B cell (primary cell): ENCODE results near the gene LENG1. TPM values are rescaled to one million over a fixed set of nuclear protein-coding genes. Genes with fewer than 3 reads are reported as not detected.

ENCODE experiments used
- ATAC-seq: fragments of 200-7000 bp; cut with Tn5 transposase; one replicate; pipeline ENCODE4 v1.10.0; 2021; ENCODE audit warnings: low read depth, mild to moderate bottlenecking, moderate number of reproducible peaks, moderate library complexity
- CTCF ChIA-PET: fragments of 350-600 bp; sonication (Branson Sonifier 250); formaldehyde crosslinking; loops from one replicate; lab custom pipeline; 2021; ENCODE audit warnings: antibody characterized with exemption, inconsistent platforms; lab: Charles Lee
- POLR2A ChIA-PET: fragments of 350-600 bp; sonication (Branson Sonifier 250); formaldehyde crosslinking; loops from one replicate; lab custom pipeline; 2021; ENCODE audit warnings: antibody characterized with exemption; lab: Charles Lee
- DNase-seq: peaks from one replicate; pipeline ENCODE4 v3.0.0; 2013
- H2AFZ ChIP-seq: 2 replicates; pipeline ENCODE4 v1.6.1; 2012; ENCODE audit warnings: mild to moderate bottlenecking, low read depth, low read length; ENCODE audit not compliant: insufficient read depth, poor library complexity, severe bottlenecking
- H3K27ac ChIP-seq, 2 donors: 1 replicate in 1 of 2; 2 replicates in 1 of 2; pipeline ENCODE4 v1.5.1; 2012 to 2013; ENCODE audit warnings: low read length in 2 of 2, mild to moderate bottlenecking in 2 of 2, moderate library complexity in 1 of 2
- H3K27me3 ChIP-seq, 4 experiments: fragments of 200-600 bp in 1 of 4; sonication (generic) in 1 of 4; replicated peaks in 1 of 4; 1 replicate in 2 of 4; 2 replicates in 2 of 4; pipeline versions ENCODE4 v1.6.1 to v1.7.0; 2013 to 2016; ENCODE audit warnings: low read length in 3 of 4, mild to moderate bottlenecking in 2 of 4, mixed read lengths in 1 of 4, moderate library complexity in 1 of 4; ENCODE audit not compliant: insufficient read depth in 4 of 4, control insufficient read depth in 3 of 4; ENCODE audit errors: control extremely low read depth in 1 of 4
- H3K36me3 ChIP-seq, 2 experiments: replicated peaks in 1 of 2; 1 replicate in 1 of 2; 2 replicates in 1 of 2; pipeline versions ENCODE4 v1.6.1 to v1.7.1; 2013; ENCODE audit warnings: low read length in 1 of 2; ENCODE audit not compliant: insufficient read depth in 2 of 2, control insufficient read depth in 1 of 2; ENCODE audit errors: control extremely low read depth in 1 of 2, extremely low read depth in 1 of 2
- H3K4me1 ChIP-seq, 2 donors: fragments of 200-600 bp in 1 of 2; sonication (generic) in 1 of 2; 1 replicate in 1 of 2; 2 replicates in 1 of 2; pipeline versions ENCODE4 v1.5.1 to v1.6.1; 2013 to 2017; ENCODE audit warnings: low read length in 2 of 2; ENCODE audit not compliant: control insufficient read depth in 2 of 2, insufficient read depth in 2 of 2
- H3K4me2 ChIP-seq: replicated peaks from 2 replicates; pipeline ENCODE3; 2012; ENCODE audit warnings: mild to moderate bottlenecking, low read depth, low read length; ENCODE audit not compliant: poor library complexity, severe bottlenecking
- H3K4me3 ChIP-seq, 5 experiments: fragments of 200-600 bp in 1 of 5; sonication (generic) in 1 of 5; 1 replicate in 3 of 5; 2 replicates in 2 of 5; pipeline versions ENCODE4 v1.5.1 to v1.7.0; 2011 to 2016; ENCODE audit warnings: low read length in 4 of 5, mild to moderate bottlenecking in 4 of 5, low read depth in 2 of 5, control low read depth in 1 of 5, moderate library complexity in 1 of 5; ENCODE audit not compliant: insufficient read depth in 1 of 5; ENCODE audit errors: control extremely low read depth in 1 of 5, extremely low read depth in 1 of 5
- H3K79me2 ChIP-seq: fragments of 200-600 bp; sonication (generic); one replicate; pipeline ENCODE4 v1.6.0; 2016; ENCODE audit warnings: low read length; ENCODE audit not compliant: control insufficient read depth, insufficient read depth
- H3K9ac ChIP-seq: fragments of 200-600 bp; sonication (generic); 2 replicates; pipeline ENCODE4 v1.6.1; 2017; ENCODE audit warnings: mild to moderate bottlenecking, low read length, moderate library complexity
- H3K9me3 ChIP-seq, 3 donors: one replicate each; pipeline versions ENCODE4 v1.6.1 to v1.7.1; 2013; ENCODE audit warnings: low read length in 2 of 3; ENCODE audit not compliant: control insufficient read depth in 2 of 3, insufficient read depth in 1 of 3; ENCODE audit errors: control extremely low read depth in 1 of 3
- H4K20me1 ChIP-seq: 2 replicates; pipeline ENCODE4 v1.6.0; 2012; ENCODE audit warnings: mild to moderate bottlenecking, low read length; ENCODE audit not compliant: insufficient read depth, control insufficient read depth, poor library complexity, severe bottlenecking
- H3K27ac Mint-ChIP-seq: one replicate; pipeline ENCODE4 v1.8.0; 2021; ENCODE audit warnings: mixed read lengths
- H3K27me3 Mint-ChIP-seq: one replicate; pipeline ENCODE4 v1.8.0; 2021; ENCODE audit warnings: mixed read lengths
- H3K4me1 Mint-ChIP-seq: one replicate; pipeline ENCODE4 v1.8.0; 2021; ENCODE audit warnings: mixed read lengths
- H3K4me3 Mint-ChIP-seq: one replicate; pipeline ENCODE4 v1.8.0; 2021; ENCODE audit warnings: mixed read lengths
- H3K9me3 Mint-ChIP-seq: one replicate; pipeline ENCODE4 v1.8.0; 2022; ENCODE audit warnings: mixed read lengths; ENCODE audit not compliant: insufficient read depth
- CTCF ChIP-seq: fragments of 200-600 bp; IDR thresholded peaks from one replicate; pipeline ENCODE4 v1.8.0; 2022; ENCODE audit warnings: antibody characterized with exemption, mild to moderate bottlenecking
- EZH2 ChIP-seq: IDR thresholded peaks from 2 replicates; pipeline ENCODE4 v1.6.1; 2012; ENCODE audit warnings: borderline replicate concordance, low read depth, mild to moderate bottlenecking, moderate library complexity, low read length; ENCODE audit not compliant: insufficient read depth, poor library complexity, severe bottlenecking
- WGBS: methylation state at CpG from one replicate; pipeline ENCODE4 v1.1.5; 2013; ENCODE audit warnings: missing lambda C conversion rate; ENCODE audit not compliant: insufficient coverage; 5-methylcytosine and 5-hydroxymethylcytosine counted together
- intact Hi-C: fragments of 100-400 bp; cut with micrococcal nuclease; formaldehyde crosslinking; loops from one replicate; pipeline ENCODE4 v1.10.0; 2022
- polyA plus RNA-seq: library from polyadenylated mRNA; depleted of rRNA; stranded (reverse); fragments of >200 nt; gene quantifications from 2 replicates; pipeline ENCODE4 v1.2.3, GENCODE V29; 2012
- total RNA-seq, 2 donors: library from RNA; stranded (reverse); fragments of 120-200 nt in 1 of 2; gene quantifications; 1 replicate in 1 of 2; 2 replicates in 1 of 2; pipeline versions ENCODE4 v1.2.3 to v1.2.4, GENCODE V29; 2013 to 2022

Gene LENG1
- total and polyA plus RNA-seq, 2 donors (not counting 1 experiment from before 2014, with no cell fraction given): 9.2 to 16.5 TPM

DNA sequence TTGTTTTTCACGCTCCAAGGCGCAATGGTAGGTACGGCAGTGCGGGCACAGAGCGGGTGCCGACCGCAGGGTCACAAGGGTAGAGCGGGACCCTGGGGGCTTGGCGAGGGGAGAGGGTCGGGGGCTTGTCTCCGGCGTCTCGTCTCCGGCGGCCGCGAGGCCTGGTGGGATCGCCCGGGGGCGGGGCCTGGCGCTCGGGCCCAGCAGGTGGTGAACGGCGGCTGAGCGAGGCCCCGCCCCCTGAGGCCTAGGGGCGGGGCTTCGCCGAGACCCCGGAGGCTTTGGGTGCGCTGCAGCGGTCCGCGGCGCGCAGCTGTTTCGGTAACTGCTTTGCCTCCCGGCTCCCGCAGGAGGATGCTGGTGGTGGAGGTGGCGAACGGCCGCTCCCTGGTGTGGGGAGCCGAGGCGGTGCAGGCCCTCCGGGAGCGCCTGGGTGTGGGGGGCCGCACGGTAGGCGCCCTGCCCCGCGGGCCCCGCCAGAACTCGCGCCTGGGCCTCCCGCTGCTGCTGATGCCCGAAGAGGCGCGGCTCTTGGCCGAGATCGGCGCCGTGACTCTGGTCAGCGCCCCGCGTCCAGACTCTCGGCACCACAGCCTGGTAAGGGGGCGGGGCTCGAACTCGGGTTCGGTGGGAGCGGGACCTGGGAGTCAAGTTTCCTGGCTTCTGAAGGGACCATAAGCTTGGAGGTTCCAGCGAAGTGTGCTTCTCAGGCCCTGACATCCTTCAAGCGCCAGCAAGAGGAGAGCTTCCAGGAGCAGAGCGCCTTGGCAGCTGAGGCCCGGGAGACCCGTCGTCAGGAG, 31.7 kb upstream of the LENG1 start, which contains the start of gene TSEN34:
TSS of gene TSEN34 (plus strand) at position 298 of the 800 bp plus-strand sequence. CDS start at position 355, 57 bp downstream.
- no peaks in the 10 kb centered on the region for H3K27me3 ChIP-seq
- H3K4me1 ChIP-seq: peaks cover 18 to 22% of the 10 kb centered on the region in 2 donors
- peaks cover 19% of the 10 kb centered on the region for H4K20me1 ChIP-seq
- H3K4me3 Mint-ChIP-seq: peak within 1 kb of the TSS; percentile 94
- H3K27ac ChIP-seq: peak within 1 kb of the TSS; percentile 96 to 99
- H3K79me2 ChIP-seq: peaks cover 20% of the 10 kb centered on the region
- DNase-seq (no peak), ATAC-seq (peak; percentile 29)
- no peak for TF ChIP-seq EZH2
- no peak for TF ChIP-seq CTCF
- WGBS: 2% methylated on average over 76 of the region's 77 CpGs
- H3K36me3 ChIP-seq: peaks cover 0 to 21% of the 10 kb centered on the region in 2 experiments
- H3K9ac ChIP-seq: peak within 1 kb of the TSS; percentile 83
- intact Hi-C loops: no loop called here
- H3K4me2 ChIP-seq: peak within 1 kb of the TSS; percentile 99
- H3K4me3 ChIP-seq: peak within 1 kb of the TSS; percentile 65 to 87 (median 81)
- H2AFZ ChIP-seq: peak within 1 kb of the TSS; percentile 86
- no peaks in the 10 kb centered on the region for H3K9me3 Mint-ChIP-seq
- H3K27ac Mint-ChIP-seq: peak within 1 kb of the TSS; percentile 99
- no peaks in the 10 kb centered on the region for H3K27me3 Mint-ChIP-seq
- POLR2A ChIA-PET: interaction anchor here (0.6 to 4.5 kb wide), 8 partner anchors 10 to 257 kb away, joined by 3 to 73 read pairs (median 4); partner anchors contain the start of genes CNOT3, LENG1, LENG8 and PRPF31
- peaks cover 32% of the 10 kb centered on the region for H3K4me1 Mint-ChIP-seq
- no peaks in the 10 kb centered on the region for H3K9me3 ChIP-seq
- CTCF ChIA-PET: interaction anchor here (1.4 to 4.7 kb wide), 4 partner anchors 10 to 32 kb away, joined by 4 to 50 read pairs (median 18); partner anchors contain the start of genes LENG1, RPS9 and TMC4
